Type B pancreatic cell (in vitro differentiated cells): Measurements from ENCODE around the gene TLX2. TPM values are rescaled to one million over a fixed set of nuclear protein-coding genes. Genes with fewer than 3 reads are reported as not detected.
A peak's percentile ranks its signal among the peaks of the same experiment; 100 is the strongest.

Experiments
- DNase-seq: peaks from one replicate; pipeline ENCODE4 v3.0.0; 2021; ENCODE audit warnings: mixed read lengths; ENCODE audit not compliant: unreplicated experiment; ENCODE audit errors: extremely low spot score
- H3K27ac Mint-ChIP-seq: 2 replicates; pipeline ENCODE4 v1.8.0; 2021; ENCODE audit warnings: mild to moderate bottlenecking, mixed read lengths
- H3K27me3 Mint-ChIP-seq: 2 replicates; pipeline ENCODE4 v1.8.0; 2021; ENCODE audit warnings: mixed read lengths
- H3K36me3 Mint-ChIP-seq: 2 replicates; pipeline ENCODE4 v1.8.0; 2021; ENCODE audit warnings: mixed read lengths
- H3K4me1 Mint-ChIP-seq: one replicate; pipeline ENCODE4 v1.8.0; 2021; ENCODE audit warnings: mixed read lengths; ENCODE audit not compliant: unreplicated experiment
- H3K4me3 Mint-ChIP-seq: 2 replicates; pipeline ENCODE4 v1.8.0; 2021; ENCODE audit warnings: mild to moderate bottlenecking, mixed read lengths
- H3K9me3 Mint-ChIP-seq: 2 replicates; pipeline ENCODE4 v1.8.0; 2021; ENCODE audit warnings: mixed read lengths
- CTCF ChIP-seq: fragments of 200-600 bp; sonication (generic); conservative IDR thresholded peaks from 2 replicates; pipeline ENCODE4 v1.5.0; 2021; ENCODE audit warnings: antibody characterized with exemption, mild to moderate bottlenecking
- total RNA-seq: library from RNA; stranded (reverse); gene quantifications from 2 replicates; pipeline ENCODE4 v1.2.1, GENCODE V29; 2021; ENCODE audit warnings: low replicate concordance

TLX2 gene
- total RNA-seq, 1 donor from 2014 or later = 2.9 TPM

- peak overlapping the region; percentile 69 for H3K27ac Mint-ChIP-seq
- no peak for DNase-seq
These were observed 34.9 kb downstream of the TLX2 start for GRCh38 chr2:74548900-74549826.

DNA sequence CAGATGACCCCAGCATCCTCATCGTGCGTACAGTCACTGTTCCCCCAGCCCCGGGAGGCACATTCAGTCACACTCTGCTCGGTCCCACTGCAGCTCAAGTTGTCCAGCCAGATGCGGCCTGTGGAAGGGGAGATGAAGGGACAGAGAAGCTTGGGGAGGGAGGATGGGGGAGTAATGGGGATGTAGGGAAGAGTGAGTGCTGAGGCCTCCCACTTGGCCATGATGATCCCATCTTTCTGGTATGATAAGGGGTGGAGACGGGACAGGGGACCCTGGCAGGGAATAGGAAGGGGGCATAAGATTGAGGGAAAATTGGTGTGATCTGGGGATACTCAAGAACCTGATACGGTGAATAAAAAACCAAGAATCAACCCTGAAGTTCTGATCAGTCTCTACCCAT, 36.0 kb downstream of the TLX2 start:
- H3K4me3 Mint-ChIP-seq = peak overlapping the region; percentile 83
- no peaks in the 10 kb centered on the region for H3K9me3 Mint-ChIP-seq
- H3K4me1 Mint-ChIP-seq = peaks cover 20% of the 10 kb centered on the region
- DNase-seq = no peak
- TF ChIP-seq CTCF = no peak
- H3K27me3 Mint-ChIP-seq = peaks cover 35% of the 10 kb centered on the region
- no peaks in the 10 kb centered on the region for H3K36me3 Mint-ChIP-seq
- no peak overlapping the region for H3K27ac Mint-ChIP-seq

More at GRCh38 chr2:74548900-74549826, 34.9 kb downstream of the TLX2 start:
- peaks cover 20% of the 10 kb centered on the region for H3K4me1 Mint-ChIP-seq
- peak overlapping the region; percentile 83 for H3K4me3 Mint-ChIP-seq
- H3K27me3 Mint-ChIP-seq = peaks cover 30% of the 10 kb centered on the region
- no peaks in the 10 kb centered on the region for H3K9me3 Mint-ChIP-seq
- TF ChIP-seq CTCF = no peak
- no peaks in the 10 kb centered on the region for H3K36me3 Mint-ChIP-seq

DNA sequence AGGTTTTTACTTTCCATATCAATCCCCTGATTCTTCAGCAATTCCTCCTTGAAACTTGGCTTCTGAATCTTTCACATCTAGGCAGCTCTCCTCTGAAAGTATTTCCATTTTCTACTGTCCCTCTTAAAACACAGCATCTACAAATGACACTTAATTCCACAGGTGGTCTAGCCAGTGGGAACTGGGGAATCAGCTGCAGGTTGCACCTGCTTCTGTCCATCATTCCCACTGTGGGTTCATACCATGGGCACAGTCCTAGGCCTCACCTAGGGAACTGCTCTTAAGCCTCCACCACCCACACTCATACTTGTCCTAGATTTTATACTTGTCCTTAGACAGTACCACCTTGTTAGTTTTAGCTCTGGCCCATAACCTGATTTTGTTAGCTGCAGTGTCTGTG, 37.3 kb downstream of the TLX2 start:
- peaks cover 42% of the 10 kb centered on the region for H3K27me3 Mint-ChIP-seq
- no peak for DNase-seq
- H3K9me3 Mint-ChIP-seq = no peaks in the 10 kb centered on the region
- no peaks in the 10 kb centered on the region for H3K36me3 Mint-ChIP-seq
- TF ChIP-seq CTCF = no peak
- H3K27ac Mint-ChIP-seq = no peak overlapping the region
- peak overlapping the region; percentile 37 for H3K4me3 Mint-ChIP-seq
- peaks cover 20% of the 10 kb centered on the region for H3K4me1 Mint-ChIP-seq

DNA sequence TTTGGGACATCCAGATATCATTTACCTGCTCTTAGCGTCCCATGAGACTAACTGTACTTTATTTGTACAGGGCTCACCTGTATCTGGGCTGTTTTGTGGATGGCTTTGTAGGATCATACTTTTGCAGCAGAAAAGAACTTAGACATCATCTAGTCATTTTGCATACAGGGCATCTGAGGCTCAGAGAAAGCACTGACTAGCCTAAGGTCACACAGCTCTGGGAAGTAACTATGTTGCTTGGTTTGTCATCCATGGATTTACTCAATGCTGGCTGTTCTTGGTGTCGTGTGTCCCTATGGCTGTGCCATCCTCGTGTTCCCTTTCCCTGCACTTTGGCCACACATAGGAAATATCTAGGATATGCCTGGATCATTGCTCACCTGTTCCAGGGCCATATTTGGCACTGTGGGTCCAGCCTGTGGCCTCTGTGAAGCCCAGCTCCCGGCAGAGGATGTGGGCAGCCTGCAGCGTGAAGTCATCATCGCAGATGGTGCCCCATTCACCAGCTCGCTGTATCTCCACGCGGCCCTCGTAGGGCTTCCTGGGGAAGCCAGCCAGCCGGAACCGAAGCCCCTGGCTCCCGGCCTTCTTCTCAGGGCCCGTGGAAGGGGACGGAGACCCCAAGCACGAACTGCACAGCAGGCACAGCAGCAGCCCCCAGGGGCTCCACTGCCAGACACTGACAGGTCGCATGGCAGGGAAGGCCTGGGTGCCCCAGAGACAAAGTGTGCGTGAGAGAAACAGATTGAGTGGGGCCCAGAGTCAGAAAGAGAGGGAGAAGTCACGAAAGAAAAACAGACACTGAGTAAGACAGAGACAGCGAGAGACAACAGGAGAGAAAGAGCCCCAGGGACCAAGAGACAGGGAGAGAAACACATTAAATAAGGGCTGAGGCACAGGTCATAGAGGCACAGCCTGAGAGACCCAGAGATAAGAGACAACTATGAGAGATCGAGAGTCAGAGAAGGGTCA, 38.0 kb downstream of the TLX2 start:
- Mint-ChIP-seq H3K36me3 (no peaks in the 10 kb centered on the region), H3K27ac (peak overlapping the region; percentile 70), H3K4me3 (peak overlapping the region; percentile 95), H3K4me1 (peaks cover 20% of the 10 kb centered on the region), H3K9me3 (no peaks in the 10 kb centered on the region), H3K27me3 (peaks cover 47% of the 10 kb centered on the region)
- no peak for DNase-seq
- no peak for TF ChIP-seq CTCF

GRCh38 chr2:74552914-74553811, 38.9 kb downstream of the TLX2 start:
- no peak for TF ChIP-seq CTCF
- no peak for DNase-seq
- no peaks in the 10 kb centered on the region for H3K9me3 Mint-ChIP-seq
- H3K27ac Mint-ChIP-seq = peak overlapping the region; percentile 88
- H3K27me3 Mint-ChIP-seq = peaks cover 47% of the 10 kb centered on the region
- H3K4me3 Mint-ChIP-seq = peak overlapping the region; percentile 95
- peaks cover 16% of the 10 kb centered on the region for H3K4me1 Mint-ChIP-seq
- H3K36me3 Mint-ChIP-seq = no peaks in the 10 kb centered on the region
